Left forelimb (tissue), 1 donor: ENCODE results near the gene HIF3A.
A peak's percentile ranks its signal among the peaks of the same experiment; 100 is the strongest.
"Not testable (repeated sequence)": the region's sequence is repeated elsewhere in the genome, so short reads cannot be mapped to it uniquely, and the experiment has no call there.

Experiments used
- DNase-seq: peaks from one replicate; pipeline ENCODE4 v3.0.0-alpha.2; 2018; ENCODE audit warnings: low spot score

HIF3A gene

GRCh38 chr19:46294494-46294893, 2.3 kb upstream of the HIF3A start:
- no peak for DNase-seq

- DNase-seq = no peak
These were observed 1.2 kb upstream of the HIF3A start for GRCh38 chr19:46295401-46296201.

- no peak for DNase-seq
These were observed 701 bp upstream of the HIF3A start for GRCh38 chr19:46296202-46296480.

- DNase-seq = peak; percentile 93
These were observed 1.0 kb downstream of the HIF3A start for GRCh38 chr19:46297700-46298478.

- DNase-seq = no peak
These were observed 1.7 kb downstream of the HIF3A start for GRCh38 chr19:46298479-46299003.

GRCh38 chr19:46299004-46299509, 2.2 kb downstream of the HIF3A start:
- peak; percentile 99 for DNase-seq

- DNase-seq = no peak
These were observed 2.9 kb downstream of the HIF3A start for GRCh38 chr19:46299695-46300094.

GRCh38 chr19:46303322-46303690, 6.5 kb downstream of the HIF3A start:
- DNase-seq = no peak

GRCh38 chr19:46303691-46304397, 7.0 kb downstream of the HIF3A start:
- DNase-seq = peak; percentile 76

GRCh38 chr19:46306501-46306900, 9.7 kb downstream of the HIF3A start:
- DNase-seq = no peak

GRCh38 chr19:46308510-46308909, 11.7 kb downstream of the HIF3A start:
- DNase-seq = no peak

- DNase-seq = no peak
These were observed 12.2 kb downstream of the HIF3A start for GRCh38 chr19:46309056-46309455.

- no peak for DNase-seq
These were observed 14.6 kb downstream of the HIF3A start for GRCh38 chr19:46311444-46311843.

GRCh38 chr19:46313540-46314469, 17.0 kb downstream of the HIF3A start:
- DNase-seq = not testable (repeated sequence)

- DNase-seq = no peak
These were observed 20.5 kb downstream of the HIF3A start for GRCh38 chr19:46317339-46317738.

- DNase-seq = no peak
These were observed 22.8 kb downstream of the HIF3A start for GRCh38 chr19:46319613-46320012.

- no peak for DNase-seq
These were observed 23.7 kb downstream of the HIF3A start for GRCh38 chr19:46320559-46320958.

GRCh38 chr19:46321653-46322052, 24.8 kb downstream of the HIF3A start:
- DNase-seq = no peak

GRCh38 chr19:46323227-46323626, 26.4 kb downstream of the HIF3A start:
- DNase-seq = not testable (repeated sequence)

- no peak for DNase-seq
These were observed 27.4 kb downstream of the HIF3A start for GRCh38 chr19:46324277-46324676.

- DNase-seq = no peak
These were observed 29.8 kb downstream of the HIF3A start for GRCh38 chr19:46326608-46327007.
